Hepatocyte (in vitro differentiated cells): ENCODE results near the gene XDH.

ENCODE experiments used
- EZH2 ChIP-seq: fragments of 200-600 bp; sonication (generic); IDR thresholded peaks from 2 replicates; pipeline ENCODE4 v1.6.1; 2016; ENCODE audit warnings: antibody characterized with exemption, mild to moderate bottlenecking, borderline replicate concordance
- TF ChIP-seq, protein P1 (sequence below): fragments of 200-600 bp; sonication (generic); IDR thresholded peaks from 2 replicates; pipeline ENCODE4 v1.5.1; 2016; ENCODE audit warnings: antibody characterized with exemption, mild to moderate bottlenecking; ENCODE audit not compliant: poor library complexity

DNA sequence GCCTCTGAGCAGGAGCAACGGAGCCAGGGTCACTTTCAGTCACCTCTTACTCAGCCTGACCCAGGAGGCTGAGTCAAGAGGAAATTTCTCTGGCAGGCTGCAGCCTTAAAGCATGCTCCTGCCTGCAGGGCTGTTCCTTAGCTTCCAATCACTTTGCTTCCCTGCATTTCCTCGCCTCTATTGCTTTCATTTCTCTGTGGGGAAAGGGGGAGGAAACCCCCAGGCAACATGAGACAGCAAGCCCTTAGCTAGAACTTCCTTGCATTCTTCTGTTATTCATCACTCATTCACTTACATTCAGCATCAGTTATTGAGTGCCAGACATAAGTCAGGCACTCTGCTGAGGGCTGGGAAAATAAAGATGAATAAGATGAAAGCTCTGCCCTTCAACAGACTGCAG is 13.0 kb downstream of the XDH start:
- no peak for TF ChIP-seq EZH2
- TF ChIP-seq, protein P1, sequence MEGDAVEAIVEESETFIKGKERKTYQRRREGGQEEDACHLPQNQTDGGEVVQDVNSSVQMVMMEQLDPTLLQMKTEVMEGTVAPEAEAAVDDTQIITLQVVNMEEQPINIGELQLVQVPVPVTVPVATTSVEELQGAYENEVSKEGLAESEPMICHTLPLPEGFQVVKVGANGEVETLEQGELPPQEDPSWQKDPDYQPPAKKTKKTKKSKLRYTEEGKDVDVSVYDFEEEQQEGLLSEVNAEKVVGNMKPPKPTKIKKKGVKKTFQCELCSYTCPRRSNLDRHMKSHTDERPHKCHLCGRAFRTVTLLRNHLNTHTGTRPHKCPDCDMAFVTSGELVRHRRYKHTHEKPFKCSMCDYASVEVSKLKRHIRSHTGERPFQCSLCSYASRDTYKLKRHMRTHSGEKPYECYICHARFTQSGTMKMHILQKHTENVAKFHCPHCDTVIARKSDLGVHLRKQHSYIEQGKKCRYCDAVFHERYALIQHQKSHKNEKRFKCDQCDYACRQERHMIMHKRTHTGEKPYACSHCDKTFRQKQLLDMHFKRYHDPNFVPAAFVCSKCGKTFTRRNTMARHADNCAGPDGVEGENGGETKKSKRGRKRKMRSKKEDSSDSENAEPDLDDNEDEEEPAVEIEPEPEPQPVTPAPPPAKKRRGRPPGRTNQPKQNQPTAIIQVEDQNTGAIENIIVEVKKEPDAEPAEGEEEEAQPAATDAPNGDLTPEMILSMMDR = no peak
